Endometrial microvascular endothelial cells (primary cell): ENCODE data around the gene SNRPD3. TPM values are rescaled to one million over a fixed set of nuclear protein-coding genes. Genes with fewer than 3 reads are reported as not detected.

ENCODE experiments used
- in situ Hi-C: cut with HindIII; loops from 2 replicates; pipeline ENCODE4 v1.10.0; 2017; ENCODE audit warnings: low sequenced_read_pairs, low pct_unique_long_range_greater_than_20kb; ENCODE audit errors: inconsistent ontology term
- total RNA-seq: library from RNA; depleted of rRNA; stranded (reverse); fragments of >200 nt; gene quantifications from one replicate; pipeline ENCODE4 v1.2.3, GENCODE V29; 2015; ENCODE audit errors: inconsistent ontology term

The SNRPD3 gene
- total RNA-seq, 1 donor from 2014 or later = 343 TPM

DNA sequence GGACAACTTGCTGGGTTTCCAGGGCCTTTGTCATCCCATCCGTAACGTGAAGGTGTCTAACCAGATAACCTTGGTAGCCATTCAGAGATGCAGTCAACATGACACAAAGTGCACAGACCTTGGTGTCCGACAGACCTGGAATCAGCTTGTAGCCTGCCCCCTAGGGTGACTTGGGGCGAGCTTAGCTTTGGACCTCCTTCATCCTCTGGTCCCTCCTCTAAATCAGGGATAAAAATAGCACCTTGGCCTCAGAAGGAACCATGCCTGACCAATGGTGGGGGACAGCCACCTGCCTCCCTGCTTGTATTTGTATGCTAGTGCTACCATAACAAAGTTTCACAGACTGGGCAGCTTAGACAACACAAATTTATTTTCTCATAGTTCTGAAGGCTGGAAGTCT, 3.7 kb downstream of the SNRPD3 start:
- in situ Hi-C loops = no loop called here

DNA sequence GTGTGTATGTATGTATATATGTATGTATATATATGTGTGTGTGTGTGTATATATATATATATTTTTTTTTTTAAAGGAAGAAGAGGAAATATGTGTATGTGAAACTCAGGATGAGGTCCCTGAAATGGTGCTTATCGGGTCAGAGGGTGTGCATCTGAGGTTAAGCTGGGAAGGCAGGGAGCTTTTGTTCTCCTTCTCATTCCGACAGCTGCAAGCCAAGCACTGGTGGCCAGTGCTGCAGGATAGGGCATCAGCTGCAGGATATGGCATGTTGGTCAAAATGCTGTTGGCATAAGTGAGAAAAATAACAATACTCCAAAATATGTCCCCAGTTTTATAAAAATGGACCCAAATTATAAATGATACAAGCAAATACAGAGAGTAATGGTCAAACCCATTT, 7.4 kb downstream of the SNRPD3 start:
- in situ Hi-C loops = no loop called here

DNA sequence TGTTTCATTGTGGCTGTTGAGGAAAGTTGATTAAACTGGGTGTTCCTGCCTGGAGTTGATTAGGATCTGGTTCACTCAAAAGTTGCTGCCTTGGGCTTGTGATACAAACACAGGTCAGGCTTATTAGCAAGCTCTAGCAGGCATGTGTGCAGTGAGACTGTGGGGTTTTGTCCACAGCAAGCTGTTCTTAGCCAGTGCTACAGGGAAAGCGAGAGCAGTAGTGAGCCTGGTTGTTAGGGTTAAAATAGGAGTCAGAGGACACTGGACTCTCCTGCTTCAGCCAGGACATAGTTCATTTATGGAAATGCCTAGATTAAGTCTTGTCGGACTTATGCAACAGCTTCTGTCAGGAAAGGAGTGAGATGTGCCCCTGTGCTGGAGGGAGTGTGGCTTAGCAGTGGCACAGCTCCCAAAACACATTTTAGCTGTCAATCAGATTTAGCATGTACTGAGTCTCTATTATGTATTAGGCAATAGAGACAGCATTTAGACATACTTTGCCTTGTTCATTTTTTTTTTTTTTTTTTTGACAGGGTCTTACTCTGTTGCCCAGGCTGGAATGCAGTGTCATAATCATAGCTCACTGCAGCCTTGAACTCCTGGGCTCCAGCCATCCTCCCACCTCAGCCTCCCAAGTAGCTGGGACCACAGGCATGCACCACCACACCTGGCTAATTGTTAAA, 8.7 kb downstream of the SNRPD3 start:
- in situ Hi-C loops = no loop called here

DNA sequence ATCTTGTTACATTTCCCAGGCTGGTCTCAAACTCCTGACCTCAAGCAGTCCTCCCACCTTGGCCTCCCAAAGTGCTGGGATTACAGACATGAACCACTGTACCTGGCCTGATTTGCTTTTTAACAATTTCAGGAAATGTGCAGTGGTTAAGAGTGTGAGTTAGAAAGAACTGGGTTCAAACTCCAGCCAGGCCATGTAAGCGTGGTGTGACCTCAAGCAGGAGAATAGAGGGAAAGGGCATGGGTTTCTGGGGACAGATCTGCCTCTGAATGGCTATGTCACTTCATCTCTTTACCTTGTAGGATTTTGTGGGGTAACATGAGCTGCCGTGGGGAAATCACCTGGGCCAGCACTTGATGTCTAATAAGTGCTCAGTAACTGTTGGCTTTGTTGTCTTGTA, 9.3 kb downstream of the SNRPD3 start:
- in situ Hi-C loops = no loop called here

DNA sequence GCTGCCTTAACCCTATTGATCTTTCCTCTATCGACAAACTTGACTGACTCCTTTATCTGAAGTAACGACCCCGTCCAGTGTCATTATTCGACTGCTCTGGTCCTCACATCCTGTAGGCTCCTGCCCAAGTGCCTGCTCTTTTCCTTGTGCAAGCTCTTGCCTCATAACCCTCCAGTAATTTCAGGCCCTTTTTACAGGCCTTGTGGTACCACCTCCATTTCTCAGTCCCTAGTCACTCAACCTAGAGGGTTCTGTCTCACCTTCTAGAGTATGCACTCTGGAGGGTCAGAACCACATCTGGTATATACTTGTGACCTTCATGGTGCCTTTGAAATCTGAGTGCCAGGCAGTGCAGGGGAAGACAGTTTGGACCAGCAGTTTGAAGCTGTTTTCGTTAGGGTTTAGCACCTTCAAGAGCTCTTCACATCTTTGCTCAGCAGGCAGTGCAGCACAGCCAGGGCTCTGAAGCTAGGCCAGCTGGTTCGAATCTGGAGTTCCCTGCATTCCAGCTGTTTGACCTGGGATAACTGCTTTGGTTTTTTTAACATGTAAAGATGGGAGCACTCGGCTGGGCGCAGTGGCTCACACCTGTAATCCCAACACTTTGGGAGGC, 11.2 kb downstream of the SNRPD3 start:
- in situ Hi-C loops = no loop called here

DNA sequence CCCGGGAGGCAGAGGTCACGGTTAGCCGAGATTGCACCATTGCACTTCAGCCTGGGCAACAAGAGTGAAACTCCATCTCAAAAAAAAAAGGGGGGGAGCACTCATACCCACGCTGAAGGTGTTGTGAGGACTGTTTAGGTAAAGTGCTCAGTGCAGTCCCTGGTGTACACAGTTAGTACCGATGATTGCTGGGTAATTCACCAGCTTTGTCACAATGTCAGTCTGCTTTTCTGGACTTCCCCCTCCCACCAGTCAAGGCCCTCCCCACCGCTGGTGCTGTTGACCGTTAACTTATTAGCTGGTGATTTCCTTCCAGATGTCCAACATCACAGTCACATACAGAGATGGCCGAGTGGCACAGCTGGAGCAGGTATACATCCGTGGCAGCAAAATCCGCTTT, 11.9 kb downstream of the SNRPD3 start:
- in situ Hi-C loops = no loop called here

DNA sequence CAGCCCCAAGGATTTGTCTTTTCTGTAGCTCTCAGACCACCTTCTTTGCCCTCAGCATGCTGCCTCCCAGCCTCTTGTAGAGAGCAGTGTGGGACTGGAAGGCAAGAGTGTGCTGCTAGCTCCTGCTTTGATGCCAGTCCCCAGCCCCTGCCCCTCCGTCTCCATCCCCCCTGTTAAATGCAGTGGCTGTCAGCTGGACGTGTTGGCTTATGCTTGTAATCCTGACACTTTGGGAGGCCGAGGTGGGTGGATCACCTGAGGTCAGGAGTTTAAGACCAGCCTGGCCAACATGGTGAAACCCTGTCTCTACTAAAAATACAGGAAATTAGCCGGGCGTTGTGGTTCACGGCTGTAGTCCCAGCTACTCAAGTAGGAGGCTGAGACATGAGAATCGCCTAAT, 15.5 kb downstream of the SNRPD3 start:
- in situ Hi-C loops = no loop called here

DNA sequence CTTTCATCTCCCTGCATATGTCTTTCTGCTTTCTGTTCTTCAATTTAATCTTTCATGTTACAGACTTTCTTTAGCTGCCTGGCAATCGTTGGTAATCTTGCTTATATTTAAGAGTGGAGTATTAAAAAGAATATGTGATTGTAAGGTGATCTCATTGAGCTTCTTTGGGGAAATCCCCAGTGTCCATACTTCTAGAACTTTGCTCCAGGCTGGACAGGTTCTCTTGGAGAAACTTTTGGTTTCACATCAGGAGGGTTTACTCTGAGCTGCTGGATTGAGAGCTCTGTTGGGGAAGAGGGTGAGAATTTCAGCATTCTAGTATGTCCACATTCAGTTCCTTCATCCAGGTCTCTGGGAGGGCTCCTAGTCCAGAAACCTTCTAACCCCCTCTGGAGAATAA, 21.0 kb downstream of the SNRPD3 start:
- in situ Hi-C loops = no loop called here

DNA sequence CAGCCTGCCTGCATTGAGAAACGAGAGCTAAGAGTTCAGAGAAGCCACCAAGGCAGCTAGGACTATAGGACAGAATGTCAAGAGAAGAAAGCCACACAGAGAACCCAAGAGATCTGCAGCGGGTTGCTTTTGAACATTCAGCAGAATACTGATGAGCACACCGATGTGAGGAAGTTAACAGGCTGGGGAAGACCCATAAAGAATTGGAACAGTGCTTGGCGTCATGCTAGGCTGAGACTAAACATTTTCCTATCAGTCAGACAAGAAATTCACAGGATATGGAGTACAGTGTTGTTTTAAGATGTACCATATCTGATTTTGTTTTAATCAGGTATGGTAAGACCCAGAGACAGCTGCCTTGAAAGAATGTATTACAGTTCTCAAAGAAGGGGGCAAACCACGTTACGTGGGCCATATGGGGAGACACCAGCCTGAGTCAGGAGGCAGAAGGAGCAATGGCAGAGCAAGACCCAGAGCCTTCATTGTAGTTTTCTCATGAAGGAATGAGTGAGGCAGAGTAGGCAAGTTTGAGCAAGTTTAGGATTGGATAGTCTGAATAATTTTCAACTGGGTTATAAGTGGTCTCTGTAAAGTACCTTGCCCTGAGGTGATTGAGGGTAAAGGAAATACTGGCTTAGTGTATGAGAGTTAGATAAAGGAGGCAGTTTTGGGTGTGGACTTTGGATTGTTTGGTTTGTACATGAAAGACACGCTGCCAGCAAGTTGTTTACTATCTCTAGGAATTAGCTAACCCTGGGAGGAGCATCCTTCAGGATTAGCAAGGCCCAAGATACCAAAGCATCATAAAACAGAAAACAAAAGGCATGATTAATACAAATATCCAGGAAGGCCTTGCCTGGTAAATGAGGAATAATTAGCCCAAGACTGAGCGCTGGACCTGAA, 22.8 kb downstream of the SNRPD3 start:
- in situ Hi-C loops = no loop called here

DNA sequence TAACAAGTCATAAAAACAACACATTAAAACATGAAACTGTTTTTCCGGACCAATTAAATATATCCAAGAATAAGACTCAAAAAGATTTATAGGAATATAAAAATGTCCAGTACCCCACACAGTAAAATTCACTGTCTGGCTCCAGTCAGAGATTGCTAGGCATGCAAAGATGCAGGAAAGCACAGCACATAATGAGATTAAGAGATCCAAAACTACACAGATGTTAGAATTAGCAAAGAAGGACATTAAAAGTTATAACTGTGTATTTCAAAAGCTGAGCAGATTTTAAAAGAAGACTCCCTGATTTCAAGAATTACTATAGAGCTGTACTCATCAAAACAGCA, 23.4 kb downstream of the SNRPD3 start:
- in situ Hi-C loops = no loop called here

DNA sequence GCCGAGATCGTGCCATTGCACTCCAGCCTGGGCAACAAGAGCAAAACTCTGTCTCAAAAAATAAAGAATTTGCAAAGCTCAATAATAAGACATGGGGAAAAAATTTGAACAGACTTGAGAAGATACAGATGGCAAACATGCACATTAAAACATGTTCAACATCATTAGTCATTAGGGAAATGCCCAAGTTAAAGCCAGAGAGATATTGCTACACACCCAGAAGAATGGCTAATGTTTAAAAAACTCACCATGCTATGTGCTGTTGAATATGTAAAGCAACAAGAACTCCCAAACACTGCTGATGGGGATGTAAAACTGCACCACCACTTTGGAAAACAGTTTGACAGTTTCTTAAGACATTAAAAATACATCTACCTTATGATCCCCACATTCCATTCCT, 24.5 kb downstream of the SNRPD3 start:
- in situ Hi-C loops = no loop called here

DNA sequence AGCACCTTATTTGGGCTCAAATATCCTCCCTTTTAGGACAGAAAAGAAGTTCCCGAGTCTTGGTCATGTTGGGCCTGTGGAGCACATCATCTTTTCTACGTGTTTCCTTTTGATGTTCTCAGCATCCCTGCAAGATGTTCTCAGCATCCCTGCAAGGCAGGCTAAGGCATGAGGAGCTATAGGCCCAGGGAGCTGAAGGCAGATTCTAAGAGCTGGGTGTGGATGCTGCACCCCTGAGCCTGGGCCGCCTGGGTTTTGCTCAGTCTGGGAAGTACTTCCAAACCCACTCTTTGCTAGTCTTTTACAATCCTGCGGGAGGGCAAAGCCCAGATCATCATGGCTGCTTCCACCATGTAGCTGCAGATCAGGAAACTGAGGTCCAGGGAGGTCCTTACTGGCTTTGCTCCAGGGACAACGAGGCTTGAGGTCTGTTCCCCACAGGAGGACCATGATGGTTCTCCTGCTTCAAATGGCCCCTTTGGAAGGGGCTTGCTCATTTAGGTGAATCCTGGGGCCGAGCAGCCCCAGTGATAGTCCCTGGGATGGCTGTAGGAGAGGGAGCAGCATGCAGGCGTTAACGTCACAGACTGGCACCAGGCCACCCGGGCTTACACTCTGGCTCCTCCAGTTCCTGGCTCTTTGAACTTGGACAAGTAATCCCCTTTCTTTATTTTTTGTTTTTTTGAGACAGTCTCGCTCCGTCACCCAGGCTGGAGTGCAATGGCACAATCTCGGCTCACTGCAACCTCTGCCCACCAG, 26.4 kb downstream of the SNRPD3 start:
- in situ Hi-C loops = no loop called here

DNA sequence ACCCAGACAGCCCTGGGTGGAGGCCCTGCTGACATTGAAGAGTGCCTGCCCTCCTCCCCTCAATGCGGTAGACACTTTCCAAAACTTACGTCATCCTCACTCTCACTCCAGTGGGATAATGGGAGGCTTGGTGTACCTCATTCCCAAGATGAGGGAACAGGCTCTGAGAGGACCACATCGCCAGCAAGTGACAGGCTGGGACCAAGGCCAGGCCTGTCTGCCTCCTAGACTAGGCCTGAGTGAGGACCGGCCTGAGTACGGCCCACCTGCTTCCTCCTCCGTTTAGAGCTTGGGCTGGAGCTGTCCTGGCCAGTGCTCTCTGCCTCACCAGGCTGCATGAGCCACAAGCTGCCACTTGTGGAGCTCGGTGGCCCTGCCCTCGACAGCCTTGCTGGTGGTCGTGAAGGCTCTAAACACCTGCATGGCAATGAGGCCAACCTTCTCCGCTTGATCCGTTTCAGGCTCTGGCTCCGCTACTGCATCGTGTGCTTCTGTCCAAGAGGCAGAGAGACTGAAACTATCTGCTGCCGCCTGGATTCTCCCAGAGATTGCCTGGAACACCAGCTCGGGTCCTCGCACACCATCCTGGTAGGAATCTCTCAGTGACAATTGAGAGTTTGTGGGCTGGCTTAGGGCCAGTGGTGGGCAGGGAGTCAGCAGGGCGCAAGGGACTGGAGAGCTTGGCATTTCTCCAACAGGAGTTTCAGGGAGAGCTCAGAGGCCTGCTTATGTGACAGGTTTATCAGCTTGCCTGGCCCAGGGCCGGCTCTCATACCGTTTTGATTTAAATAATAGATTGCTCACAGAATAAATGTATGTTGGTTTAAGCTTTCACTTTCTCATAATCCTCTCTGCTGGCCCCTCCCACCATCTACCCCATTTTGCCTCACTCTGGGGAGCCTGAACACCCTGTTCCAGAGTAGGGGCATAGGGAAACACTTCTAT, 27.7 kb downstream of the SNRPD3 start:
- in situ Hi-C loops = no loop called here

DNA sequence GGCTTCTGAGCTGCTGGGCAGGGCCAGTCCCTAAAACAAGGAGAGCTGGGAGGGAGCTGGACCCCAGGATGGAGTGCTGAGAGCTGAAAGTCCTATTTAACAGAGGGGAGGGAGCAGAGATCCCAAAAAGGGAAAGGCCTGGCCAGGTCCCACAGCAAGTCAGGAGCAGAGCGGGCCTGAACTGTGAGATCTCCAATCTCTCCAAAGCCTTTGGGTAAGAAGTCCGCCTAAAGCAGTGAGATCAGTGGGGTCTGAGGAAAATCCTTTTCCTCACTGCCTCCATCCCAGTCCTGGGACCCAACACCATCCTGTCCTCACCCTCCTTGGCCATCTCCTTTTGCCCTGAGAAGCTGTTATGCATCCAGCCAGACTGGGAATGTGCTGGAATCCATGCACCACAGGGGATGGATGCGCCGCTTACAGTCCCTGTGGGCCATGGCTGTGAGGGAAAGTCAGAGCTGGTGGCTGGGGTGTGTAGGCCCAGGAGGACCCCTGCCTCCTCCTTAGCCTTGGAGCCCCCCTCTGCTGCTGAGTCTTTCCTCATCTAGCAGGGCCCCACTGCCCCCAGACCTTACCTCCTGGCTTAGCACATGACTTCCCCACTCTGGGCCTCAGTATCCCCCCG, 28.5 kb downstream of the SNRPD3 start:
- in situ Hi-C loops = no loop called here

DNA sequence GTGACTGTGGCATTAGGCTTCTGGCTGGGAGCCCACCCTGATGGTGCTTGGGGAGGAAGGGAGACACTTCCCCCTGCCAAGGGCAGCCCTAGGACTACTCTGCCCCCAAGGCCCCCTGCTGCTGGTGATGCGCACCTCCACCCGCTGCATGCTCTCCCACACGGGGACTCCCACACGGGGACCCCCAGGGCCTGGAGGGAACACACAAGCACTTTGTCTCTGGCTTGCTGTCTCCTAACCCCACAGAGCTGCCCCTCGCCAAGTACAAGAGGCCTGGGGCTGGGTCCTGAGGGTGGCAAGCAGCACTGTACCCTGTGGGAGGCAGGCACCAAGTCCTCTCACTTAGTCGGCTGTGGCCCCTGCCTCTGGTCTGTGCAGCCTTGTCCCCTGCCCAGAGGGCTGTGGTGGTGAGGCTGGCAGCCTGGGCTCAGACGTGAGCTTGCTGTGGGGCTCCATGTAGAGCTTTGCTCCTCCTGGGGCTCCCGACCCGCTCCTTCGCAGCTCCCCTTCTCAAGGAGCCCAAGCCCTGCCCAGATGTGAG, 29.1 kb downstream of the SNRPD3 start:
- in situ Hi-C loops = no loop called here

DNA sequence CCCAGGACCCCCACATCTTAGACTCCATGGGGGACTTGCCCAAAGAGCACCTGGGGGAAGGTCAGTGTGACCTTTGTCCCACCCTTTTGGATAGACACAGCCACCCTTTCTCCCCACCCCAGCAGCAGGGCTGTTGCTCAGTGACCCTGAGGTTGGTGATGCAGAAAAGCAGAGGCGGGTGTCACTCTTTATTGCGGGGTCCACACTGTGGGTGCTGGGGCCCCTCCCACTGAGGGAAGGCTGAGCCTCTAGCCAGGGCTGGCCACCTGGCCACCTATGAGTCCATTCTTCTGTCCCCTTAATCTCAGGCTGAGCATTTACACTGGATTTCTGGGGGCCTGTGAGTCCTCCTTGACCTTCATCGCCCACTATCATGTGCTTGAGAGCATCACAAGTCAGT, 29.7 kb downstream of the SNRPD3 start:
- in situ Hi-C loops = no loop called here

DNA sequence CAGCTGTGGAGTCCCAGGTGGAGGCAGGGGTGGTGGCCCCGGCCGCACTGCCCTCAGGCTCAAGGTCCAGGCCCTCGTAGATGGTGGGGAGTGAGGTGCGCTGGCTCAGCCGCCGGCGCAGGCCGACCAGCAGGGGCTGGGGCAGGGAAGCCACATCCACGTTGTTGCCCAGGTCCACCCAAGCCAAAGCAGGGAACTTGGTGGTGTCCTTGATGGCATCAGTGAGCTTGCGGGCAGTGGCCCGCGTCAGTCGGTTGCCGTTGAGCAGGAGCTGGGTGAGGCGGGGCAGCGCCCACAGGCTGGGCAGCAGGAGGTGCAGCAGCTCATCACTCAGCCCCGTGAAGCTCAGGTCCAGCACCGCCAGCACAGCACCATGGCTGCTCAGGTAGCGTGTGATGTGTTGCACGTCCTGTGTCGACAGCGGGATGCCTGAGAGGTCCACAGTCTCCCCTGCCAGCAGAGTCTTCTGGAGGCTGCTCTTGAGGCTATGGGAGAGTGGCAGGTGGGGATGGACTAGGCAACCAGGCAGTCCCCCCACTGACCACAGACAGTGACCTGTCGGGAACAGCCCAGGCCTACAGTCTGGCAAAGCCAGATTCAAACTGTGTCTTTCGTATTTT, 30.2 kb downstream of the SNRPD3 start:
- in situ Hi-C loops = no loop called here
